Astrocyte of the cerebellum (primary cell): ENCODE results near the gene NUMBL.
A peak's percentile ranks its signal among the peaks of the same experiment; 100 is the strongest.

Experiments
- DNase-seq: peaks from one replicate; pipeline ENCODE4 v3.0.0-alpha.2; 2011; ENCODE audit warnings: low read depth
- H3K4me3 ChIP-seq: 2 replicates; pipeline ENCODE4 v1.5.1; 2011; ENCODE audit warnings: mild to moderate bottlenecking, low read depth, low read length, moderate library complexity
- in situ Hi-C: cut with HindIII; loops from 2 replicates; pipeline ENCODE4 v1.10.0; 2017; ENCODE audit warnings: low sequenced_read_pairs
- TF ChIP-seq, protein P1 (sequence below): IDR thresholded peaks from 2 replicates; pipeline ENCODE4 v1.5.1; 2012; ENCODE audit warnings: low read length, low read depth, moderate library complexity, mild to moderate bottlenecking; ENCODE audit errors: missing control alignments

Gene NUMBL

GRCh38 chr19:40705362-40705651 is 14.9 kb upstream of the NUMBL start:
- no peak for DNase-seq
- H3K4me3 ChIP-seq: no peak overlapping the region
- in situ Hi-C loops: no loop called here
- TF ChIP-seq, protein P1, sequence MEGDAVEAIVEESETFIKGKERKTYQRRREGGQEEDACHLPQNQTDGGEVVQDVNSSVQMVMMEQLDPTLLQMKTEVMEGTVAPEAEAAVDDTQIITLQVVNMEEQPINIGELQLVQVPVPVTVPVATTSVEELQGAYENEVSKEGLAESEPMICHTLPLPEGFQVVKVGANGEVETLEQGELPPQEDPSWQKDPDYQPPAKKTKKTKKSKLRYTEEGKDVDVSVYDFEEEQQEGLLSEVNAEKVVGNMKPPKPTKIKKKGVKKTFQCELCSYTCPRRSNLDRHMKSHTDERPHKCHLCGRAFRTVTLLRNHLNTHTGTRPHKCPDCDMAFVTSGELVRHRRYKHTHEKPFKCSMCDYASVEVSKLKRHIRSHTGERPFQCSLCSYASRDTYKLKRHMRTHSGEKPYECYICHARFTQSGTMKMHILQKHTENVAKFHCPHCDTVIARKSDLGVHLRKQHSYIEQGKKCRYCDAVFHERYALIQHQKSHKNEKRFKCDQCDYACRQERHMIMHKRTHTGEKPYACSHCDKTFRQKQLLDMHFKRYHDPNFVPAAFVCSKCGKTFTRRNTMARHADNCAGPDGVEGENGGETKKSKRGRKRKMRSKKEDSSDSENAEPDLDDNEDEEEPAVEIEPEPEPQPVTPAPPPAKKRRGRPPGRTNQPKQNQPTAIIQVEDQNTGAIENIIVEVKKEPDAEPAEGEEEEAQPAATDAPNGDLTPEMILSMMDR: no peak

DNA sequence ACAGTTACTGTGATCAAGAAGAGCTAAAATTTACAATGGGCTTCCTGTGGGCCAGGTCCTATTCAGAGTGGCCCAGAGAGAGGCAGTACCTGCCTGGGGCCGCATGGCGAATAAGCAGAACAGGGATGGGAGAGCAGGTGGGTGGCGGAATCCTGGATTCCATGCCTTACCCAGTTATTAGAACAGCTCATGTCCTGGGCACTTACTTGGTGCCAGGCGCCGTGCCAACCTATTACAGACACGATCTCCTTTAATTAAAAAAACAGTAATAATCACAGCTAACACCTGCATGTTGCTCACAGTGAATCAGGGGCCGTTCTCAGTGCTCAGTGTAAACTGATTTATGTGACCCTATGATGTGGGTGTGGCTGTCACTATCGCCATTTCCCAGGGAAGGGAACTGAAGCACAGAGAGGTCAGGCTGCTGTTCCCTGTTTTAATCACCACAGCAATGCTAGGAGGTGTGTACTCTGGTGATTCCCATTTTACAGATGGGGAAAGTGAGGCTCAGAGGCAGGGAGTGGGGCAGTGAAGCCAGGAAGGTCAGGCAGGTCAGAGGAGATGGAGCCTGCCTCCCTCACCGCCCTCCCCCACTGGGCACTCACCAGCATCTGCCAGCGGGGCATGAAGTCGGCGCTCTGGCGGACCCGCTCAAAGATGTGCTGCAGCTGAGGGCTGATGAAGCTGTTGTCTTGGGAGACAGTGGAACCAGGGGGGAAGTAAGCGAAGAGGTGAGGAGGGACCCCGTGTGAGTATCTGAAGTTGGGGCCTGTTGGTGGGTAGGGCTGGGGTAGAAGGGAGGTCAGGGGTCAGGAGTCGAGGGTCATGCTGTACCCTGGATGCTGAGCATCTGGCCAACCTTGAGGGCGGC is 14.3 kb upstream of the NUMBL start:
- no peak for DNase-seq
- H3K4me3 ChIP-seq: no peak overlapping the region
- TF ChIP-seq, protein P1: no peak
- in situ Hi-C loops: no loop called here

DNA sequence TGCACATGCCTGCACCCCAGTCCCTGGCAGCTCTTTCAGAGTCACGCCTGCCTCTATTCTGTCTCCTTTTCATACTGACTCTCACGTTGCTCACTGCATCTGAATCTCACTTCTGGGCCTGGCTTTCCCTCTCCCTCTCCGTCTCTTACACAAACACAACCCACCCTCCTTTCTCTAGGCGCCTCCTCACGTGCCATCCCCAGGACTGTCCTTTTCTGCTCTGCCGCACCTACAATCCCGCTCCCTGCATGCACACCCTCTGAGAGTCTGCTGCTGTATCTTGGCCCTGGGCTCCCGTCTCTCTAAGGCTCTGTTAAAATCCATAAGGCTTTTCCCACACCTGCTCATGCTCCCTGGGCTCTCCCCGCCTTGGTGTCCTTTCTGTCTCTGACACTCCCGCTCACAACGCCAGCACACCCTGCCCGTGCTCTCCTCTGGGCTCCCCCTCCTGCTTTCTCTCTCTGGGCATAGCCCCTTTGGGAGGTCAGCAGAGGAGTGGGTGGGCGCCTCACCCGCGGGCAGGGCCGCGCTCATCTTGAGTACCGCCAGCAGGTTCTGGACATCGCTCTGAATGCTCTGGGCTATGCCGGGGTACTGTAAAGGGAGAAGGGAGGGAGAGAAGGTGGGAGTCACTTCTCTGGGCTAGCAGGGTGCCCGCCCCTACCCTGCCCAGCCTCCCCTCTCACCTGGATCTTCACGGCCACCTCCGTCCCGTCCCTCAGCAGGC is 12.7 kb upstream of the NUMBL start:
- no peak for DNase-seq
- TF ChIP-seq, protein P1: no peak
- in situ Hi-C loops: no loop called here
- H3K4me3 ChIP-seq: no peak overlapping the region

GRCh38 chr19:40702337-40703012 is 12.0 kb upstream of the NUMBL start:
- in situ Hi-C loops: no loop called here
- H3K4me3 ChIP-seq: no peak overlapping the region
- DNase-seq: no peak
- TF ChIP-seq, protein P1: peak; percentile 62

GRCh38 chr19:40701758-40702157 is 11.3 kb upstream of the NUMBL start:
- TF ChIP-seq, protein P1: no peak
- in situ Hi-C loops: no loop called here
- DNase-seq: no peak
- H3K4me3 ChIP-seq: no peak overlapping the region

- TF ChIP-seq, protein P1: no peak
- H3K4me3 ChIP-seq: no peak overlapping the region
- in situ Hi-C loops: no loop called here
- no peak for DNase-seq
Measured at GRCh38 chr19:40700083-40700482, 9.6 kb upstream of the NUMBL start.
